Right hindlimb (tissue), 1 donor: ENCODE measurements around the gene PRELID3B.
"Not testable (repeated sequence)": the region's sequence is repeated elsewhere in the genome, so short reads cannot be mapped to it uniquely, and the experiment has no call there.

Experiments used
- DNase-seq: peaks from one replicate; pipeline ENCODE4 v3.0.0-alpha.2; 2018

The PRELID3B gene

DNA sequence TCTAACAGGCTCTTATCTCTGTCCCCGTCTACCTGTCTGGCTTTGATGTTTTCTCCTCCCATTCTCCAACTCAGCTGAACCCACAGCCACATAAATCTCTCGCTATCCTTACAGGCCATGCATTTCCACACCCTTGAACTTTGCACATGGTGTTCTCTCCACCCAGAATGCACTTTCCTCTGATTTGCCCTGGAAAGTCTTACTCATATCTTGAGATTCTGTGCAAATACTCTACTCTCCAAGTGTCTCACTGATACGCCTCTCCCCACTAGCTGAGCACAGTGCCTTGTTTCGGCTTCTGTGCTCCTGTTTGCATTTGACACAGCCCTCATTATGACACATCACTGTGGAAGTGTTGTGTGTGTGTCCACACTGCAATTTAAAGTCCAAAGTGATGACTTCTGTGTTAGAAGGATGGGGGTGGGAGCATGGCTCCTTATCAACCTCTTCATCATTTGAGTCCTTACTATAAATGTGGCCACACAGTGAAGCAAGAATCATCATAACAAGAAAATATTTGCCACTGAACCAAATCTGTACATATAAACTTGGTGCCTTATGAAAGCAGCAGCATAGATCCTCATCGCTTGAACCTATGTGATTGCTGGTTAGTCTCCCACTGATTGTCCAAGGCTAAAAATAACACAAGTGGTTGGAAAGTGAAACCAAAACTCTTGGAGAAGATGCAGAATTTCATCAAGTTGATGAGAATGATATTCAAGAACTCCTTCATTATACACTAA, 5.5 kb upstream of the PRELID3B start:
- no peak for DNase-seq

DNA sequence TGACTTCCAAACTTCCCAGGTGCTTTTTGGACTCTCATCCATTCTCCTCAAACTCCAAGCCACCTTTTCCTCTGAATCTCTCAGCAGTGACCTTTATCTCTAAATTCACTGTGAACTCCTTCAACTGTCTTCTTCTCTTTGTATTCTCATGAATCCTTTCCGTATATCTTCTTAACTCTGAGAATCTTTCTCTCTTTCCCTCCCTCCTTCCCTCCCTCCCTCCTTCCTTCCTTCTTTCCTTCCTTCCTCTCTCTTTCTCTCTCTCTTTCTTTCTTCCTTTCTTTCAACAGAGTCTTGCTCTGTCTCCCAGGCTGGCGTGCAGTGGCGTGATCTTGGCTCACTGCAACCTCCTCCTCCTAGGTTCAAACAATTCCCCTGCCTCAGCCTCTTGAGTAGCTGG, 4.3 kb upstream of the PRELID3B start:
- no peak for DNase-seq

DNA sequence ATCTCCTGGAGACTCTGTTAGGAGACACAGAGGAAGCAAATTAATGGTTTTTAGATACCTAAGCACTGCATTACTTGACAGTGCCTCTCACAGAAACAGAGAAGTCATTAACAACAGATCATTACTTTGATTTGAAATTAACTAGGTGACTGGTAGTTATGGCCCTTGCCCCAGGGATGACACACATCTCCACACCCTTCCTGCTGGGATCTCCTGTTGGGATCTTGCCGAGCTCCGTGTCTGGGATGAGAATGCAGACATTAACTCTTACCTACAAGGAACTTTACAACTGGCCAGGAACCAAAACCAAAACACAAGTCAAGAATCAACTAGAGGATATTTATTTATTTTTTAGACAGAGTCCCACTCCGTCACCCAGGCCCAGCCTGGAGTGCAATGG, 2.2 kb upstream of the PRELID3B start:
- no peak for DNase-seq

DNA sequence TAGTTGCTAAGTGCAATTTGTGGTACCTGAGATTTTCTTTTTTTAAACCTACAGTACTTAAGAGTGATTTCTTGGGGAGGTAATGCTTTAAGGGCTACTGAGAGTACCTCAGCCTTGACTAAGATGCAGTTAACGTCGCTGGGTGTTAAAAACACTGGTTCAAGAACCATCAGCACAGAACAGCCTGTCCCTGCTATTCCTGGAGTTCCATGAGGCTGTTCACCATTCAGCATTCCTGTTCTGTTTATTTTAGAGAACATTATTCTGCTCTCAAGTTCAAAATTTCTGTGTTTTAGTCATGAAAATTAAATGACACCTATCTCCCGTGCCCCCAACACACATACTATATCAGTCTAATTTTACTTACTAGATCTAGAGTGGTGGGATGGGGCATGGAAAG, 1.7 kb upstream of the PRELID3B start:
- no peak for DNase-seq

DNA sequence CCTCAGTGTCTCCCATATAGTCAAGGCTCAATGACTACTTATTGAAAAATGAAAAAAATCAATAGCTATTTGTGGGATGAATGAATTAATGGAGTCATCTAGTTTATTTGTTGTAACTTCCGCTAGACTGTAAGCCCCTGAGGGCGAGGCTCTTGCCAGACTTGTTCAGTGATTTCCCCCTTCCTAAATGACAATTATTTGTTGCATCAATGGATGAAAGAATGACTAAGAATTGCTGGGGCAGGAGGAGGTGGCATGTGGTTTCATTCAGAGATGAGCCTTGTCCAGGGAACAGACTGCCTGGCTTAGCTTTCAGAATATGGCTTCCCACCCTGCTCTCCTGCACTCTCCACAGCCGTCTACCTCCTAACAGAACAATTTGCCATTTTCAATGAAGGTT, 1.1 kb upstream of the PRELID3B start:
- no peak for DNase-seq

DNA sequence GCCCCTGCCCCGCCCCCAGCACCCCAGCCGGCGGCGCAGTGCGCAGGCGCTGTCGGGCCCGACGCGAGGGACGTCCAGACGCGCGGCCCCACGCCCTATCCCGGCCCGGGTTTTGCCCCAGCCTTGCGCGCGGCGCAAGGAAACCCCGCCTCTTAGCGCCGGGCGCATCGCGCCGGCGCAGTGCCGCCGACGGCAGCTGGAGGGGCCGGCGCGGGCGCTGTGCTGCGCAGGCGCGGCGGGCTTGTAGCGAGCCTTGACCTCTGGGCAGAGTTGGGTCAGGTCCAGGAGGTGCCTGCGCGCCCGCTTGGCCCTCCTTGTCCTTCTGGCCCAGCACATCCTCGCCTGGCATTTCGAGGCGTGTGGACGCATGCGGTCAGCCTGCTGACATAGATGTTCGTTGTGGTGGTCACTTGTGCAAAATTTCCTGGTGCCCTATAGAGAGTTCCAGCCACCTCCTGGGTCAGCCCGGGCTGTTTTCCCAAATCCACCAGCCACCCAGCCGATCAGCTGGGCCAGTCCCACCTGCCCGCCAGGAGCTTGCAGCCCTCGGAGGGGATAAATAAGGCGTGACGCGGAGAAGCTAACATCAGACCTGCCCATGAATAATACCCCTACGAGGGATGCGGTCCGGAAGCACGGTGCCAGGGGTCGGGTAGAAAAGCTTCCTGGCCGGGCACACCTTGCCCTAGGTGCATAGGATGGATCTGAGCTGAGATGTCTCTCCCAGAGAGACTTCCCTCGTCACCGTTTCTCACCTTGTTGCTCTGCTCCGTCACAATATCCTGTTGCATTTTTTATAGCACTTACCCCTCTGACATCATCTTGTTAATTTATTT, 428 bp upstream of the PRELID3B start:
- peak; percentile 96 for DNase-seq

DNA sequence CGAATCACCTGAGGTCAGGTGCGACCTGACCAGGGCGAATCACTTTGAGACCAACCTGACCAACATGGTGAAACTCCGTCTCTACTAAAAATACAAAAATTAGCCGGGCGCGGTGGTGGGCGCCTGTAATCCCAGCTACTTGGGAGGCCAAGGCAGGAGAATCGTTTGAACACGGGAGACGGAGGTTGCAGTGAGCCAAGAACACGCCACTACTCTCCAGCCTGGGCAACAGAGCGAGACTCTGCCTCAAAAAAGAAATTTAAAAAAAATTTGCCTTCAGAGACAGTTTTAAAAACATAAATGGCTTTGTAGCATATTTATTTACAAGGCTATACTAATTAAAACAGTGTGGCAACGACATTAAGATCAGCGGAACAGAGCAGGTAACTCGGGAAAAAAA, 1.1 kb downstream of the PRELID3B start:
- not testable (repeated sequence) for DNase-seq

DNA sequence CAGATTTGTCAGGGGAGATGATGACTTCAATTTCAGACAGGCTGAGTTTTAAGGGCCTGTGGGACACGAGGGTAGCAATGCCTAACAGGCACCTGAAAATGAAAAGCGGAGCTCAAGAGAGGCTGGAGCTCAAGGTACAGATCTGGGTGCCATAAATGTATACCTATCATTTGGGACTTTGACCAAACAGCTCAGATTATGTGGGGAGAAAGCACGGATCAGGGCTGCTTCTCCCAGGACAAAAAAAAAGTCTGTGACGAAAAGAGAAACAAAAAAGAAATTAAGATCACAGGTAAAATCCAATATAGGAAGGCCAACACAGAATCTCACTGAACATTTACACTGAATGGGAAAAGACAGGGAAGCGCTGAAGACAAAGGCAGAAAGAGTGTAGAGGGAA, 1.9 kb downstream of the PRELID3B start:
- DNase-seq = no peak

DNA sequence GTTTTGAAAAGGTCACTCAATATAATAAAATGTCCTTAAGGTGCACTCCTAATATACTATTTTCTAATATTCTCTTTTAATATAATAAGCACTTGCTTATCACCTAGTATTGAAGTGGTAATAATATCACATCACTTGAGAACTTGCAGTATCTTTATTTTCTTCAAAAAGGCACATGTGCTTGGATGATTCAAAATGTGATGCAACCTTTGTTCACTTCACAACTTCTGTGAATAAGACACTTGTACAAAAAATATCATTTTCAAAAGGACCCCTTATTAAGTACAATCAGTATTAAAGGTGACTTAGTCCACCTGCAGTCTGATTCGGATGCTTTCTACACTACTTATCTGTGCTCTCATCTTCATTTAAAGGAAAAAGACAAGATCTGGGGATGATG, 3.4 kb downstream of the PRELID3B start:
- no peak for DNase-seq

DNA sequence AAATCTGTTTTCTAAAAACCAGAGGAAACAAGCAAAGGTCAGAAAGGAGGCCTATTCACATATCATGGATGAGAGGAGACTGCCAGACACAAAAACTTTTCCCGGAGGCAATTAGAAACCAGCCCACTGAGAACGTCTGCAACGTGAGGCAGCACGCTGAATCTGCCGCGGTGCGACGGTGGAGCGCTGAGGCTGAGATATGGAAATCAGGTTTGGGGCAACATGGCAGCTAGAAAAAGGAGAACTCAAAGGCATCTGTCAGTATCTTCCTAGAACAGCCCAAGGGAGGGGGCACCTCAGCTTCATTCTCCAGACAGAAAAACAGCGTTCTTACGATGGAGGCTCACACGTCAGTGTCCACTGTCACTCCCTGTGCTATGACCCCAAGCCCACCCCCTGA, 5.2 kb downstream of the PRELID3B start:
- DNase-seq = no peak

DNA sequence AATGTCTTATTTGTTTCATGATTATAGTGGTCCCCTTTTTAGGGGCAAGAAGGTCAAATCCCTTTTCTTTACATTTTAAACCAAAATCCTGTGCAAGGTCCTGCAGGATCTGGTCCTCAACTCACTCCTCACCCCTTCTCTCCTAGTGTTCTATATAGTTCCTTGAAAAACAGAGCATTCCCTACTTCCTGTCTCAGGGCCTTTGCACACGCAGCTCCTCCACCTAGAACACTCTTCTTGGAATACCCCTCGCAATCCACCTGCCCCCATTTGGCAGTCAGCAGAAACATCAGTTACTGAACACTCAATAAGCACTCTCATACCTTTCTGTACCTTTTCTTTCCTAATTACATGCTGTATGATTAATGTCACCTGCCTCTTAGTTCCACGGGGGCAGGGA, 7.2 kb downstream of the PRELID3B start:
- no peak for DNase-seq

DNA sequence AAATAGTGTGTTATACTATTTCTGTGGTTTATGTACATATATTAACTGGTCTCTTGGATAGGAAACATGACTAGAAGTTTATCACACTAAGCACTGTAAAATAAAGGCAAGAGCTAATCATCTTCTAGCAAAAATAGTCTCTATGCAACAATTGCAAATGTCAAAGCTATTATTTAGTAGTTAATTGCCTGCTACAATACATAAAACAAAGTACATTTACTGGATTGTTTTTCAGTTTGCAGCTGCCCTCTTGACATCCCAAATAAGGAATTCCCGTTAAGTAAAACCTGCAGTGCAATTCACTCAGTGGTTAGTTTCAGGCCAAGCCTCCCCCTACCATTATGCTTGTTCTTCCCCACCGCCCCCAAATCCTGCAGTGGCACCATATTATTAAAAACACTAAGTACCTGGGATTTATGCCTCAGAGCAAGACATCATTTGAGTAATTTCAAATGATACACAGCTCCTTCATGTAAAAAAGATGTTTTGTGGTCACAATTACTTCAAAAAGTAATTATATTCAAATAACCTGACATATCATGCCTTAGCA, 8.9 kb downstream of the PRELID3B start:
- no peak for DNase-seq

DNA sequence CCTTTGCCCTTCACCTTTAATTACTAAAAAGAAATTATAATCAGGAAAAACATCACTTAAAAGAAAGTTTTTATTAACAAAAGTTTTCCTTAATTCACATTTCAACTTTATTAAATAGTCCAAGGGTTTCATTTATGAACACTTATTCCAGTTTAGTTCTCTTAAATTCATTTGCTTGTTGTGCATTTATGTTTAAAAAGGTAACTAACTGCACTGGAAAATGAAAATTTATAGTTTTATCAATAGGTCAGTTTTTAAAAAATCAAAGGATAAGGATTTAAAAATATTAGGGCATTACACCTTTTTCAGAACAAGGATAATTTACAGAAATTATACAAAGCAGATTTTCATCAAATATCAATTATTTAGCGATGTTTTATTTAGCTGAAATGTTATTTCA, 9.5 kb downstream of the PRELID3B start:
- no peak for DNase-seq

DNA sequence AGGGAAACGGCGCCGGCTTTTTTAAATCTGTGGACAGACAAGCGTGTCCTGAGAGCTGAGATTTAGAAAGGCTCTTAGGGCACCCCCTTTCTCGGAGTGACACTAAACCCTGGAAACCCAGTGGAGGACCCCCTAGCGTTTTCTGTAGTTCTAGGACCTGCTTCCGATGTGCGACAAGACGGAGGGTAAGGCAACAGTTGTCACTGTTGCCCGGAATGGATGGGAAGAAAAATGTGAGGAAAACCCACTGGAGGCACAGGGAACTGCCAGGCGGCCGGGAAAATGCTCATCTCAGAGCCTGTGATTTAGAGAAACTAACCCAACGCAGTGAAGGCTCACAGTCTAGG, 9.9 kb downstream of the PRELID3B start:
- DNase-seq = no peak

DNA sequence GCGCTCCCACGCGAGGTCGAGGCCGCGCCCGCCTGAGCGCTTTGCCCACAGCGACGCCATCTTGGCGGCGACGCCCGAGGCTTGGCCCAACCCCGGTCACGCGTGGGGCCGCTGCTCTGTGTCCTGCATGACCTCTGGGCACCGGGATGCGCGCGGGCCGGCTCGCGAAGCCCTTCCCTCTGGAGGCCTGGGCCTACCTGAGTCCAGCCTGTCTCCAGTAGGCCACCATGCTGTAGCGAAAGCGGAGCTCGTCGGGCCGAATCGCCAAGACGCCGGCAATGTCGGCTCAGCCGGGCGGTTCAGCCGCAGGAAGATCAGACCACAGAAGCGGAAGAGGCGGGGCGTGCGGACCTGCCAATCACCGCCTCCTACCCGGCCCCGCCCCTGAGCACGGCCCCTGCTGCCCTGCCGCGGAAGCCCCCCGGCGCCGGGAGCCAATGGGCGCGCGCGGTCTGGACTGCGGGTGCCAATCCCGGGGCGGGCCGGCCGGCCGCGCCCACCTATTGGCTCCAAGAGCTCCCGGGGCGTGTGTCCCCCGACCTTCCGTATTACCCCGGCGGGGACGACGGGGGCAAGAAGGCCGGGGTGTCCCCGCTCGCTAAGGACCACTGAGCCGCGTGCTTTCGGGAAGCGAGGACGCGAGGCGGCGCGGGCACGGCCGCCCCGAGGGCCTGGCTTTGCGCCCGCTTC, 10.4 kb downstream of the PRELID3B start, which contains the start of gene ATP5F1E:
Gene ATP5F1E, minus strand, starts transcription at position 313 of the 690 bp plus-strand sequence. Its CDS starts 84 bp downstream, at position 229.
- peak; percentile 98 for DNase-seq

DNA sequence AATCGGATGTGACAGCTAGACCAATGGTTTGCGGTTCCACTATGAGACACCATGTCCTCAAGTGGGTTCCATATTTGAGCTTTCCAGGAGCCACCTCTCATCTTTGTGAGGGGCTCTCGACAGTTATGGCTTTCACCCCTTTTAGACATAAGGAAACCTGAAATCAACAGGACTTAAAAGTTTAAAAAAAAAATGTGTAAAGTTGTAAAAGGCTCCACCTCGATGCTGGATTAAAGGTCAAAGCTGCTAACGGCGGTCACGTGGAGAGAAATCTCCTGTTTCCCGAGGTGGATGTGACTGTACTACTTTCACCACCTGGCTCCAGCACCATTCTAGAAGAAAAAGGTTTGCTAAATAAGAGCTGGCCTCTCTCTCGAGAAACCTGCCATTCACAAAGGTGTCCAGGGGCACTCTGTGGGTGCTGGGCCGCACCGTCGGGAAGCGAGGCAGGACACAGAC, 11.0 kb downstream of the PRELID3B start:
- no peak for DNase-seq

DNA sequence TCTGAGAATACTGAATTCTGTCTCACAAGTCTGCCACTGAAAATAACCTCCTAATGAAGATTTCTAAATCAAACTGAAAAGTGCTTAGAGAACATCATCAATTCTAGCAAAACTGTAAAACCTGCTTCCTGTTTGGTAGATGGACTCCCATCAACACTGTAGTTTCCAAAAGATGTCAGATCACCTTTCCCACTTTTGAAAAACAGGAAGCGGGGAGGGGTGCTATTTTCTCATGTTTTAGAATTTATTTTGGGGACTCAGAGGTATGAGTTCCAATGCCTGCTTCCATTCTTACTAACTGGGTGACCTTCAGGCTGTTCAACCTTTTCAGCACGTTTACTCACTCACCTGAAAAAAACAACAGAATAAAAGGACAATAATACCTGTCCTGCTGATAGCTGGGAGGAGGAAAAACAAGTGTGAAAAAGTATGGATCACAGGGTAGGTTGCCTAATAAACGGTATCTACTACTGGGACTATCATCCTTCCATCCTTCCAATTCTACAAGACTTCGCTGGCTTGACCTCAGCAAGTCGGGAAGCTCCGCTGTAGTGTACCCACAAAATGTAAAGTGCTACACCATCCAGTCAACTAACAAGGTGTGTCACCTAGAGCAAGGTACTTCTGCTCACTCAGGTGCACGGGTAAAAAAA, 11.5 kb downstream of the PRELID3B start:
- no peak for DNase-seq

DNA sequence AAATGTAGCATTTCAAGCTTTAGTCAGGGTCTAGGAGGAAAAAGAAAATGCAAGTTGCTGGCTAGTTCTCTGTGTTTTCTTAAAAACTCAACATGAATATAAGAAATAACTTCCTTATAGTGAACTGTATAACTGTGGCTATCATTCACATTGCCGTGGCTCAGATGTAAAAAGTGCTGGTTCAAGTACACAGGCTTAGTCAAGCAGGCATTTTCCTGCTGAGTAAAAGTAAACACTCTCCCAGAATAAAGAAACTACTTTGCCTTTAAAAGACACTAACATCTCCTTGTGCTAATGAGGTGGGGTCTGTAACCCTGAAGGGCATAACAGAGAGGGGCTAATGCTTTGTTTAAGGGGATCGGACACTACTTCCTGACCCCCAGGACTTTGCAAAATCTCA, 13.8 kb downstream of the PRELID3B start:
- DNase-seq = no peak

DNA sequence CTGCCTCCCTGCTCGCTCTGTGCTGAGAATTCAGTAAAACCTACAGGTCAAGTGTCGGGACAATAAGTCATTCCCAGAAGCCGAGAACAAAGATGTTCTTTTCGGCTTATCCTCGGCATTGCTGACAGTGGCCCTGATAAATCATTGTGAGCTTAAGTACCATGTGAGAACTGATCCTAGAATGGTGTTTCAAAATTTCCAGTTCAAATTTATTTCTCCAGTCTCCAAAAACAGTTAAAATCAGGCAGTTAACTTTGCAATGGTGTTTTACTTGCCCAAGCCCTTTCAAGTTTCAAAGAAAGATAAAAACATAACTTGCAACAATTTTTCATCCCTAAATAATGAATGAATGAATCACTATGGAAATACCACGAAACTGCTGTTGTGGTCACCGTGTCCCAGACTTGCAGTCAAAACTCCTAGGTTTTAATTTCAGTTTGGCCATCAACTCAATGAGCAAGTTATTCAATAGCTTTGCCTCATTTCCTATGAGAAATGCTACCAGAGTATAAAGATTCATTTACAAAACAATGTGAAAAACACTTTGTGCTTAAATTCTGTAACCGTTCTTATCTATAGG, 14.8 kb downstream of the PRELID3B start:
- DNase-seq = no peak

DNA sequence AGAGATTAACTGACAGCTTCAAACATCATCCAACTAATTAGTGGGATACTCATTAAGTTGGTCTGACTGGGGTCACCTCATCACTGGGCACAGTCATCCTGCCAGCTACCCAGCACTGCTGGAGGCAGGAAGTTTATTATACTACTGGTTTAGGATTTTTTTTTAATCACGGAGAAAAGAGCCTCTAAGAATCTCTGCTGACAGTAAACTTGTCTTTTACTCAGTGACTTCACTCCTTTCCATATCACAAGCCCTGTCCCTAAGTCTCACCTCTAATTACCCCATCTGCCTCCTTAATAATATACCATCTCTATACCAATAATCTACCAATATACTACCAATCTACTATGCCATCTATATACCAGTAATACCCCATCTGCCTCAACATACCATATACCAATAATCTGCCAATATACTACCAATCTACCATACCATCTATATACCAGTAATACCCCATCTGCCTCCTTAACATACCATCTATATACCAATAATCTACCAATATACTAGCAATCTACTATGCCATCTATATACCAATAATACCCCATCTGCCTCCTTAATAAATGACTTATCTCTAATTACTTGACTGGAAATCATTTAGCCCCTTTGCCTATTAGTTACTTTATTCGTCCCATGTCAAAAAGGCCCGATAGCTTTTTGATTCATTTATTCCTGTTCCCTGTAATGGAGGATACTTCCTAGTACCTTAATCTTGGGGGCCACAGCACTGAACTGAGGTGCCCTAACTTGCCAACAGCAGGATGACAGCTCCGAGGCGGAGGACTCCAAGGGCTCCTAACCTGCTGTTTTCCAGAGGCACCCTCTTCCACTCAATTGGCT, 15.5 kb downstream of the PRELID3B start:
- no peak for DNase-seq

DNA sequence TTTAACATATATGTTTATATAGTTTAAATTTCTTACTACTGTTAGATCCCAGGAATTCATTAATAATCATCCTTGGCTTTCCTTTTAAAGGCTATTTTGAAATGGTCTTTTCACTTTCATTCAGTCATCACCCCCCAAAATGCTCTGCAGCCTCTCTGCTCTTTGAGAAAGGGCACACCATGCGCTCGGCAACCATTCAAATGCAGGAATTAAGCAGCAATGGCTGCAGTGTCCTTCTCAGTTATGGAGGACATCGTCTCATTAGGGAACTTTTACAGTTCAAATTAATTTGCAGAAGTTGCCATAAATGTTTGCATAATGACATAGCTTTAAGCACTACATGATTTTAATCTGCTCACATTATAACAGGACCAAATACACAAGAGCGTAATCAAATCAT, 17.1 kb downstream of the PRELID3B start:
- no peak for DNase-seq

DNA sequence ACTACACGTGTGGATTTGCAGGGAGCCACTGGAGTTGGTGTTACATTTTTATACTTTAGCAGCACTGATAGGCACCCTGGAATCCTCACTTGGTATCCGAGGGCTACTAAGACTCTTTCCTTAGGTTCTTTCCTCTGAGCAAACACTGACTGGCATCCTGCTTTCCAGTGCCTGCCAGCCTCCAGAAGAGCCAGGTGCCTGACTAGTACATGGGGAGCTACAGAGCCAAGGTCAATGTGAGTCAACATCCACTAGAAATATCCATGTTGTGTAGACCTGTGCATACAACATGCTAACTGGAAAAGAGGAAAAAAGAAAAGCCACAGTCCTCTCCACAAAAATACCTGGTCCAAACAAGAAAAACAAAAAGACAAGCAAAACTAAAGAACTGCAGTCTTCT, 17.5 kb downstream of the PRELID3B start:
- no peak for DNase-seq
